HEK293T (cell line): ENCODE data around the gene ANP32D.
"Not testable (repeated sequence)": the region's sequence is repeated elsewhere in the genome, so short reads cannot be mapped to it uniquely, and the experiment has no call there.

Experiments used
- CTCF ChIA-PET: fragments of 350-600 bp; formaldehyde crosslinking; extraction: SDS; loops from one replicate; lab custom pipeline; 2021; ENCODE audit warnings: antibody characterized with exemption, inconsistent platforms; lab: Yijun Ruan, JAX
- POLR2A ChIA-PET: fragments of 350-600 bp; formaldehyde crosslinking; extraction: SDS; loops from one replicate; lab custom pipeline; 2020; ENCODE audit warnings: antibody characterized with exemption, inconsistent platforms; lab: Yijun Ruan, JAX
- DNase-seq: peaks from one replicate; pipeline ENCODE4 v3.0.0; 2012; ENCODE audit warnings: mixed read lengths; ENCODE audit errors: extremely low spot score
- ARNT ChIP-seq: fragments of 450-650 bp; IDR thresholded peaks from 2 replicates; pipeline ENCODE4 v1.6.1; 2017; ENCODE audit warnings: mild to moderate bottlenecking
- BHLHE40 ChIP-seq: fragments of 450-650 bp; IDR thresholded peaks from 2 replicates; pipeline ENCODE4 v1.6.1; 2016; ENCODE audit warnings: mild to moderate bottlenecking, moderate library complexity, borderline replicate concordance
- CTBP1 ChIP-seq: fragments of 450-650 bp; IDR thresholded peaks from 2 replicates; pipeline ENCODE4 v1.6.1; 2016; ENCODE audit warnings: borderline replicate concordance
- ELF4 ChIP-seq: fragments of 450-650 bp; IDR thresholded peaks from 2 replicates; pipeline ENCODE4 v1.6.1; 2017; ENCODE audit warnings: antibody characterized with exemption
- FOXA1 ChIP-seq: fragments of 450-650 bp; IDR thresholded peaks from 2 replicates; pipeline ENCODE4 v1.6.1; 2016; ENCODE audit warnings: mild to moderate bottlenecking
- FOXK2 ChIP-seq: fragments of 450-650 bp; IDR thresholded peaks from 2 replicates; pipeline ENCODE4 v1.6.1; 2016; ENCODE audit warnings: mild to moderate bottlenecking
- FOXM1 ChIP-seq: fragments of 450-650 bp; IDR thresholded peaks from 2 replicates; pipeline ENCODE4 v1.6.1; 2017; ENCODE audit warnings: mild to moderate bottlenecking, borderline replicate concordance
- HDGF ChIP-seq: fragments of 450-650 bp; IDR thresholded peaks from 2 replicates; pipeline ENCODE4 v1.6.1; 2017; ENCODE audit warnings: antibody characterized with exemption, borderline replicate concordance
- L3MBTL2 ChIP-seq: fragments of 450-650 bp; conservative IDR thresholded peaks from 2 replicates; pipeline ENCODE4 v1.6.1; 2016; ENCODE audit warnings: mild to moderate bottlenecking
- LEF1 ChIP-seq: fragments of 450-650 bp; IDR thresholded peaks from 2 replicates; pipeline ENCODE4 v1.6.1; 2017; ENCODE audit warnings: mild to moderate bottlenecking, borderline replicate concordance
- NFRKB ChIP-seq: fragments of 450-650 bp; IDR thresholded peaks from 2 replicates; pipeline ENCODE4 v1.6.1; 2016; ENCODE audit warnings: mild to moderate bottlenecking, moderate library complexity
- SP1 ChIP-seq: fragments of 450-650 bp; IDR thresholded peaks from 2 replicates; pipeline ENCODE4 v1.6.1; 2017
- SUZ12 ChIP-seq: fragments of 450-650 bp; IDR thresholded peaks from 2 replicates; pipeline ENCODE4 v1.6.1; 2016; ENCODE audit warnings: mild to moderate bottlenecking
- TARDBP ChIP-seq: fragments of 450-650 bp; IDR thresholded peaks from 2 replicates; pipeline ENCODE4 v1.6.1; 2016
- ZNF384 ChIP-seq: fragments of 450-650 bp; IDR thresholded peaks from 2 replicates; pipeline ENCODE4 v1.6.1; 2016
- TF ChIP-seq, protein P1 (sequence below): fragments of 450-650 bp; IDR thresholded peaks from 2 replicates; pipeline ENCODE4 v1.6.1; 2016

The ANP32D gene

DNA sequence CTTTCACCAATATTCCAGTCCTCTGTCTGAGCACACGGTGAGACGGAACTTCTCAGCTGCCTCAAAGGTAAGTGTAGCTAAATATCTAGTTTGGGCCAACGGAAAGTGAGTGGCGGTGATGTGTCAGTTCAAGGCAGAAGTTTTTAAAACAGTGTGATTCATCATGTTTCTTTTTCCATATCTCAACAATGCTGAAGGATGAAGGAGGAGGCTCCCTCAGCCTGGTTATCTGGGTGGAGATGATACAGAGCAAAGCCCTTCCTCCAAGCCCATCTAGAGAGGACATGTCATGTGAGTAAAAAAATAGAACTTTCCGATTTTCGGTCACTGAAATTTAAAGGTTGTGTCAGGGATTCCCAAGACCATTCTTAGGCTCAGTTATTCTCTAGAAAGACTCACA is 13.1 kb upstream of the ANP32D start:
- POLR2A ChIA-PET: no interaction called here
- CTCF ChIA-PET: no interaction called here
- DNase-seq: no peak
- no peak for TF ChIP-seq SP1
- no peak for TF ChIP-seq ZNF384
- TF ChIP-seq NFRKB: no peak
- no peak for TF ChIP-seq HDGF
- no peak for TF ChIP-seq ARNT
- no peak for TF ChIP-seq L3MBTL2
- no peak for TF ChIP-seq SUZ12
- TF ChIP-seq, protein P1, sequence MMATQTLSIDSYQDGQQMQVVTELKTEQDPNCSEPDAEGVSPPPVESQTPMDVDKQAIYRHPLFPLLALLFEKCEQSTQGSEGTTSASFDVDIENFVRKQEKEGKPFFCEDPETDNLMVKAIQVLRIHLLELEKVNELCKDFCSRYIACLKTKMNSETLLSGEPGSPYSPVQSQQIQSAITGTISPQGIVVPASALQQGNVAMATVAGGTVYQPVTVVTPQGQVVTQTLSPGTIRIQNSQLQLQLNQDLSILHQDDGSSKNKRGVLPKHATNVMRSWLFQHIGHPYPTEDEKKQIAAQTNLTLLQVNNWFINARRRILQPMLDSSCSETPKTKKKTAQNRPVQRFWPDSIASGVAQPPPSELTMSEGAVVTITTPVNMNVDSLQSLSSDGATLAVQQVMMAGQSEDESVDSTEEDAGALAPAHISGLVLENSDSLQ: no peak
- TF ChIP-seq TARDBP: no peak
- TF ChIP-seq BHLHE40: no peak
- TF ChIP-seq CTBP1: no peak
- TF ChIP-seq FOXK2: no peak
- TF ChIP-seq ELF4: no peak
- TF ChIP-seq FOXA1: no peak
- TF ChIP-seq FOXM1: no peak
- TF ChIP-seq LEF1: no peak

DNA sequence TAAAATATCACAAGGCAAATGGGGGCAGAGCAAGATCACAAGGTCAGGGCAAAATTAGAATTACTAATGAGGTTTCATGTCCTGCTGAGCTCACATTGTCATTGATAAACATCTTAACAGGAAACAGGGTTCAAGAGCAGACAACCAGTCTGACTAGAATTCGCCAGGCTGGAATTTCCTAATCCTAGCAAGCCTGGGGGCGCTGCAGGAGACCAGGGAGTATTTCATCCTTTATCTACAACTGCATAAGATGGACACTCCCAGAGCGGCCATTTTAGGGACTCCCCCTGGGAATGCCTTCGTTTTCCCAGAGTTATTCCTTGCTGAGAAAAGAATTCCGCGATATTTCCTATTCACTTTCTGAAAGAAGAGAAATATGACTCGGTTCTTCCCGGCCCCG is 3.3 kb upstream of the ANP32D start:
- POLR2A ChIA-PET, DNase-seq, CTCF ChIA-PET: not testable (repeated sequence)

DNA sequence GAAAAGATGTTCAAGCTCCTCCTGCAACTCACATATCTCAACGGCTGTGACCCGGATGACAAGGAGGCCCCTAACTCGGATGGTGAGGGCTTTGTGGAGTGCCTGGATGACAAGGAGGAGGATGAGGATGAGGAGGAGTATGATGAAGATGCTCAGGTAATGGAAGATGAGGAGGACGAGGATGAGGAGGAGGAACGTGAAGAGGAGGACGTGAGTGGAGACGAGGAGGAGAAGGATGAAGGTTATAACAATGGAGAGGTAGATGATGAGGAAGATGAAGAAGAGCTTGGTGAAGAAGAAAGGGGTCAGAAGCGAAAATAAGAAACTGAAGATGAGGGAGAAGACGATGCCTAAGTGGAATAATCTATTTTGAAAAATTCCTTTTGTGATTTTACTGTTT is 702 bp downstream of the ANP32D start:
- DNase-seq: no peak
- ChIA-PET POLR2A (no interaction called here), CTCF (no interaction called here)
- TF ChIP-seq, protein P1: no peak
- TF ChIP-seq FOXK2 (no peak), CTBP1 (no peak), NFRKB (no peak), TARDBP (no peak), FOXM1 (no peak), SP1 (no peak), ELF4 (no peak), BHLHE40 (no peak), ARNT (no peak), SUZ12 (no peak)

DNA sequence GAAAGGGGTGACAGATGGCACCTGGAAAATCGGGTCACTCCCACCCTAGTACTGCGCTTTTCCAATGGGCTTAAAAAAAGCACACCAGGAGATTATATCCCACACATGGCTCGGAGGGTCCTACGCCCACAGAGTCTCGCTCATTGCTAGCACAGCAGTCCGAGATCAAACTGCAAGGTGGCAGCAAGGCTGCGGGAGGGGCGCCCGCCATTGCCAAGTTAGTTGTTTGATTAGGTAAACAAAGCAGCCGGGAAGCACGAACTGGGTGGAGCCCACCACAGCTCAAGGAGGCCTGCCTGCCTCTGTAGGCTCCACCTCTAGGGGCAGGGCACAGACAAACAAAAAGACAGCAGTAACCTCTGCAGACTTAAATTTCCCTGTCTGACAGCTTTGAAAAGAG is 2.1 kb downstream of the ANP32D start:
- POLR2A ChIA-PET, CTCF ChIA-PET, DNase-seq: not testable (repeated sequence)

DNA sequence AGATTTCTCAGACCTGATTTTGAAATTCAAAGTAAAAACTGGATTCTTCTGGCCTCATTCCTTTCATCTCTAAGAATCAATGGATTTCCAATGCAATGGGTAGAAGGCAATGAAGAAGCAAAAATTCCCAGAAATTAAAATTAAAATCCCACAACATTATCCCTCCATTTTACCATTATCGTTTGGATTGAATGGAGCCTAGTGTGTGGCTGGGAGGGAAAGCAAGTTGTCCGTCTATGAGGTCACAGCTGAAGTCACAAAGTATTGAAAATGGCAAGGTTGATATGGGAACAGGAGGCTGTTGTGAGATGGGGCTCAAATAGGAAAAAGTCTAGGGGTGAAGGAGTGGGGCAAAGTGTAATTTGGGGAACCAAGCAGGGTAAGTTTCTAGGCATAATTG is 9.8 kb downstream of the ANP32D start, which contains the start of gene C12orf54:
Gene C12orf54, plus strand, starts transcription at position 301 of the 400 bp plus-strand sequence. CDS start 799 bp downstream, outside the sequence.
- CTCF ChIA-PET: no interaction called here
- POLR2A ChIA-PET: no interaction called here
- no peak for DNase-seq

DNA sequence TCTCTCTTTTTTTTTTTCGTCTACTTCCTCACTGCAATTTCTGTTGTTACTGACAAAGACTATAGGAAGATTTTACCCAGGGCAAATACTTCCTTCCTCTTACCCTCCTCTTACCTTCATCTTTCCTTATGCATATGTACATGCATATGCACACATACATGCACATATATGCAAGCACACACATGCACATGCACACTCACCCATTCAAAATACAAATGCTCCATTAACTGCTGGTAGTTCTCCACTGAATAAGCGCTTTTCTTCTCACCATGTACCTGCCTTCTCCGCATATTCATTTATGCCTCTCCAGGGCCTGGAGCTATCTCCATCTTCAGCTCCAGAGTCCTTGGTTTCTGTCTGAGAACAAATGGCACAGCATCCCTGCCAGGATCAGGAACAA is 10.6 kb downstream of the ANP32D start:
- ChIA-PET CTCF (no interaction called here), POLR2A (no interaction called here)
- TF ChIP-seq FOXA1: no peak
- no peak for TF ChIP-seq ARNT
- TF ChIP-seq SP1: no peak
- TF ChIP-seq HDGF: no peak
- TF ChIP-seq SUZ12: no peak
- no peak for TF ChIP-seq ZNF384
- no peak for TF ChIP-seq CTBP1
- TF ChIP-seq NFRKB: no peak
- TF ChIP-seq FOXK2: no peak
- TF ChIP-seq L3MBTL2: no peak
- no peak for TF ChIP-seq LEF1
- TF ChIP-seq TARDBP: no peak
- no peak for TF ChIP-seq ELF4
- no peak for DNase-seq

More for the DNA sequence above, 9.8 kb downstream of the ANP32D start, which contains the start of gene C12orf54:
- TF ChIP-seq ARNT (no peak), SP1 (no peak), FOXK2 (no peak), L3MBTL2 (no peak), HDGF (no peak), FOXM1 (no peak), ZNF384 (no peak), FOXA1 (no peak), BHLHE40 (no peak), TARDBP (no peak), NFRKB (no peak)

DNA sequence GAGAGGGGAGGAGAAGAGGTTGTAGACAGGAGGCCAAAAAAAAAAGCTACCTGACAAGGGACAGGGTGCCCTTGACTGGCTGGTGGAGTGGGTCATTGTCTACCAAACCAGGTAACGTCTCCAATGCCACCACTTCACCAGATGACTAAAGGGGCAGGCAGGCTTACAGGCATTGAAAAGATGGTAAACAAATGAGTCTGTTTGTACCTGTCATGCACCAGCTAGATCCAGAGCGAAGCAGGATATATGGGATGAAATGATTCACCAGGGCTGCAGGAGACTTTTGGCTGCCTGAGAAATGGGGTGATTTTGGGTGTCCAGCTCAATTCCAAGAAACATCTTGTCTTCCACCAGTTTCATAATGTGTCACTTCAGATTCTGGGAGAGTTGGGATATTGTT is 13.9 kb downstream of the ANP32D start:
- ChIA-PET POLR2A (no interaction called here), CTCF (no interaction called here)
- TF ChIP-seq TARDBP (no peak), FOXK2 (no peak), HDGF (no peak), BHLHE40 (no peak), L3MBTL2 (no peak), ARNT (no peak), ZNF384 (no peak), FOXA1 (no peak), CTBP1 (no peak), NFRKB (no peak)
- no peak for DNase-seq

DNA sequence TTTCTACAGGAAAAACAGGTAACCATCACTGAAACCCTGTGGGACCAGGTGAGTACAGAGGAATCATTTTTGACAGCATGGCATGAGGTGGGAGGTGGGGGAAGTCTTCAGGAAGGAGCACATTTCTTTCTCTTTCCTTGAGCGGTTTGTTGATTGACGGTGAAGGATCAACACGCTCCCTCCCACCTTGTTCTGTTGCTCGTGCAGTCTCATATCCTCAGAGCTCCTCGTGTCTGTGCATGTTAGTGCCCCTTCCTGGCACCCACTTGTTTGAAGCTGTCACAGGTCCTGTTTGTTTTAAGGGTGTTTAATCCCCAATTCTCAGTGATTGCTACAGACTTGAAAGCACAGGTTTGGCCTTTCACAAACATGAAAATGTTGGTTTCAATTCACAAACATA is 14.3 kb downstream of the ANP32D start:
- ChIA-PET POLR2A (no interaction called here), CTCF (no interaction called here)
- no peak for DNase-seq
- TF ChIP-seq LEF1: no peak
- TF ChIP-seq FOXA1: no peak
